H1 (cell line): ENCODE measurements around the gene DMWD. TPM values are rescaled to one million over a fixed set of nuclear protein-coding genes. Genes with fewer than 3 reads are reported as not detected.

ENCODE experiments used
- CHD7 ChIP-seq: fragments of 300-600 bp; sonication (generic); IDR thresholded peaks from 2 replicates; pipeline ENCODE4 v1.7.1; 2012; ENCODE audit warnings: low read length, moderate library complexity, mild to moderate bottlenecking, inconsistent platforms; ENCODE audit not compliant: insufficient replicate concordance
- CREB1 ChIP-seq: IDR thresholded peaks from 2 replicates; pipeline ENCODE4 v1.6.1; 2012; ENCODE audit warnings: inconsistent platforms
- GTF2F1 ChIP-seq: IDR thresholded peaks from 2 replicates; pipeline ENCODE4 v1.6.1; 2012; ENCODE audit warnings: low read depth, low read length, improper control_type of control experiment, borderline replicate concordance
- HDAC2 ChIP-seq, 2 experiments: fragments of 300-600 bp in 1 of 2; sonication (generic) in 1 of 2; IDR thresholded peaks; 2 replicates each; pipeline ENCODE4 v1.6.1; 2011 to 2012; ENCODE audit warnings: low read depth in 2 of 2, low read length in 2 of 2, mild to moderate bottlenecking in 2 of 2, moderate library complexity in 2 of 2, borderline replicate concordance in 1 of 2, inconsistent platforms in 1 of 2
- MAX ChIP-seq: IDR thresholded peaks from 2 replicates; pipeline ENCODE4 v1.6.1; 2012; ENCODE audit warnings: inconsistent platforms
- PHF8 ChIP-seq: fragments of 200-600 bp; sonication (generic); conservative IDR thresholded peaks from 2 replicates; pipeline ENCODE4 v1.7.1; 2012; ENCODE audit warnings: low read depth, mild to moderate bottlenecking, inconsistent platforms, low read length, moderate library complexity
- SP4 ChIP-seq: IDR thresholded peaks from 2 replicates; pipeline ENCODE4 v1.6.1; 2012; ENCODE audit warnings: low read length, inconsistent platforms
- USF2 ChIP-seq: IDR thresholded peaks from 2 replicates; pipeline ENCODE4 v1.6.1; 2011; ENCODE audit warnings: low read length, improper control_type of control experiment
- polyA plus RNA-seq, 7 experiments: library from polyadenylated mRNA; depleted of rRNA in 3 of 7; stranded (reverse) in 5 of 7; unstranded in 2 of 7; fragments of >200 nt in 5 of 7; fragments of 200-250 nt in 2 of 7; gene quantifications; 1 replicate in 5 of 7; 2 replicates in 1 of 7; 4 replicates in 1 of 7; pipeline versions ENCODE4 v1.2.1 to v1.2.3, GENCODE V29; 2011 to 2013; ENCODE audit warnings: missing spikeins in 2 of 7, mixed read lengths in 2 of 7
- total RNA-seq: library from RNA; stranded (reverse); fragmentation: NEBNext Ultra II Directional; extraction: Animal tissue kit (Norgen Biotek cat#: 25700); gene quantifications from 2 replicates; pipeline ENCODE4 v1.2.1, GENCODE V29; 2021

The DMWD gene
- total and polyA plus RNA-seq, 2 of the 8 experiments (the other 6 are each of a cell fraction or from before 2014, with no cell fraction given) = 13.6 to 41.0 TPM

- TF ChIP-seq CHD7 (no peak), MAX (peak; percentile 68; the same call in 1 of the 2 replicates), CREB1 (peak; percentile 75), SP4 (peak; percentile 93), HDAC2 (IDR thresholded peaks at IDR 0.05; ENCODE audit: borderline replicate concordance in 1 of 2, low read depth in 2 of 2, low read length in 2 of 2) (0 out of 4 replicates have a peak, but pooled peaks have one; percentile 29 to 60), GTF2F1 (peak; percentile 85; the same call in 1 of the 2 replicates), PHF8 (peak; percentile 81), USF2 (peak; percentile 3; the same call in 1 of the 2 replicates)
Observed at GRCh38 chr19:45768984-45769782, 23.5 kb downstream of the DMWD start, which contains the start of gene SIX5 (continued).
